GM21786 (cell line): ENCODE measurements around the gene MAMSTR.

Source experiments
- ATAC-seq: cut with Tn5 transposase; IDR thresholded peaks from one replicate; pipeline ENCODE4 v1.9.1; 2021; ENCODE audit not compliant: unreplicated experiment

The MAMSTR gene

GRCh38 chr19:48746738-48747575, 27.4 kb upstream of the MAMSTR start, which contains the start of gene IZUMO1:
IZUMO1 (minus strand) TSS chr19:48746909; CDS start chr19:48745859, 1,050 bp downstream.
- no peak for ATAC-seq

- no peak for ATAC-seq
These were observed 26.6 kb upstream of the MAMSTR start for GRCh38 chr19:48746110-48746509.

GRCh38 chr19:48745208-48745995, 25.9 kb upstream of the MAMSTR start:
- peak; percentile 43 for ATAC-seq

GRCh38 chr19:48742096-48742495, 22.6 kb upstream of the MAMSTR start:
- no peak for ATAC-seq

DNA sequence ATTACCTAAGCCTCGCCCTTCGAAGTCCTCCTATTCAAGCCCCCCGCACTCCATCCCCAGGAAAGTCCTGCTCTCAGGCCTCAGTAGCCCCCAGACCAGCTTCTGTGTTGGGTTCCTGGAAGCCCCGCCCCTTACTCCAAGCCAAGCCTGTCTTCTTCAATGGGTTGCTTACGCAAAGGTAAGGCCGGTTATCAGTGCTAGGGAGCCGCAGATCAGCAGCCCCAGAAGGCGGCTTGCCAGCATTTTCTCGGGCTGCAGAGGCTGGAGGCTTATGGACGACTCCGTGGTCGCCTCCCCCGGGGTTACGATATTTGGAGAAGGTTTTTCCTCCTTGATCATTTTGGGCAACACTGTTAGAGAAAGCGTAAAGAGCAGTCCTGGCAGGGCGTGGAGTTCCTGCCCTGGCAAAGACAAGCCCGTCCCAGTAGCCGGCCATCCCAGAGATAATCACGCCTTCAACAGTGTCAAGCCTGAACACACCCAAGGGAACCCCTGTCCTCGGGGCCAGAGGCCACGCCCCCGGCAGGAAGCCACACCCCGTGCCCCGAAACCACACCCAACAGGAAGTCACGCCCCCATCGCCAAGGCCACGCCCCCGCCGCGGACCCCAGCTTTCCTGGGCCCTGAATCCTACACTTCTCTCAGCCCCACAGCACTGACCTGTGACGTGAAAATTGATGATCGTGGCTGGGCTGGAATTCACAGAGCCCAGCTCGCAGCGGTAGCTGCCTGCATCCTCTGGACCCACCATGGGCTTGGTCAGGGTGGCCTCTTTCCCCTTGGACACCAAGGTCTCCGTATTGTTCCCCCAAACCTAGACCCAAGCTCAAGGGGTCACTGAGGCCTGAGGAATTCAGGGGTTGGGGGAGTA, 21.8 kb upstream of the MAMSTR start:
- ATAC-seq: no peak

DNA sequence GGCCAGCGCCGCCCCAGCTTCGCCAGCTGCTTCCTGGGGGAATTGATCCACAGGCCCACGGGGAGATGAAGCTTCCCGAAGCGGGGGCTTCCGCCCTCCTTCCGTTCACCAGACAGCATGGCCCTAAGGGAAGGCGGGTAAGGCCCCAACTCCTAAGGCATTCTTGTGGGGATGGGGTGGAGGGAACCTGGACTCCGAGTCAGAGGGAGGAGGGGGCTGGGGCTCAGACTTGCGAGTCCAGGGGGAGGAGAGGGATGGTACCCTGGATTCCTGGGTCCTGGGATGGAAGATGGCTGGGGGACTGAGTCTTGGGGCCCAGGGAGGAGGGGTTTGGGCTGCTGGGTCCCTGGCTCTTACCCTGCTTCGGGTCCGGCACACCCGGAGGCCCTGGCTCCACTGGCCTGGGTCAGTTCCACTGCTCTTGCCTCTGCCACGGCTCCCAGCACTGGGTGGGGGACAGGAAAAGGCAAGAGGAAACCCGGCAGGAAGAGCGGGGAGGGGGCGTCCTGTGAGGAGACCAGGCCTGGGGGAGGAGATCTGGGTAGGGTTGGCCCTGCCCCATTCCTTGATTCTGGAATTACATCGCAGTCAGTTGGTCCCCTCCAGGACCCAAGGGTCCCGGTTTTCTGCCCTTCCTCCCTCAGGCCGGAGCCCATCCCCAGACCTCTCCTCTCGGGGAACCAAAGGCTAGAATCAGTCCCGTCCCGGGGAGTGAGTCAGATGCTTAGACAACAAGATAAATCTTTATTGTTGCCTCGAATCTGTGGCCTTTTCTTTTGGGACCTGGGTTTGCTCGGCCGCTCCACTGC, 20.8 kb upstream of the MAMSTR start, which contains the start of gene RASIP1:
Gene RASIP1, minus strand, starts transcription at position 447 of the 809 bp plus-strand sequence. Its CDS starts 328 bp downstream, at position 119.
- ATAC-seq: no peak

GRCh38 chr19:48739404-48740163, 20.1 kb upstream of the MAMSTR start:
- ATAC-seq: no peak

GRCh38 chr19:48738557-48739403, 19.3 kb upstream of the MAMSTR start:
- ATAC-seq: peak; percentile 61

GRCh38 chr19:48737360-48737998, 18.0 kb upstream of the MAMSTR start:
- ATAC-seq: no peak

- no peak for ATAC-seq
These were observed 15.6 kb upstream of the MAMSTR start for GRCh38 chr19:48735031-48735615.

DNA sequence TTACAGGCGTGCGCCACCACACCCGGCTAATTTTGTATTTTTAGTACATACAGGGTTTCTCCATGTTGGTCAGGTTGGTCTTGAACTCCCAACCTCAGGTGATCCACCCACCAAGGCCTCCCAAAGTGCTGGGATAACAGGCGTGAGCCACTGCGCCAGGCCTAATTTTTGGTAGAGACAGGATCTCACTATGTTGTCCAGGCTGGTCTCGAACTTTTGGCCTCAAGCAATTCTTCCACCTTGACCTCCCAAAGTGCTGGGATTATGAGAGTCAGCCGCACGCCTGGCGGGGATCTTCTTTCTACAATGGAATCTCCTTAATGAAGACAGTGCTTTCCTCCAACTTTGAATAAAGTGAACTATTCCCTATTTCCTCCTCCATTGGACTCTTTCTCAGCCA, 15.1 kb upstream of the MAMSTR start:
- ATAC-seq: no peak

DNA sequence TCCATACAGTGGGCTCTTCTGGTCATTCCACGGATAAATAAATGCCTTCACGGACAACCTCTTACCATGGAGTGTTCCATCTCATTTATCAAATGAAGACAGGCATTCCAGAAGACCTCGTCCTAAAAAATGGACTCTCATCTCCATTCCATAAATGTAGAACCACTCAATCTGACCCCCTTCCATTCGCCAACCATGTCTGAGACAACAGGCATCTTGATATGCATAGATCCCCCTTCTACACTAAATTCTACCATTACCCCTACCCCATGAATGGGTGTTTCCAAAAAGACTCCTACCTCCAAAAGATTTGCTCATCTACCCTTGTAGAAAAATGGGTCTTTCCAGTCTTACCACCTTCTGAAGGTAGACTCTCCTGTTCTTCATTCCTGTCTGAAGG, 11.9 kb upstream of the MAMSTR start:
- ATAC-seq: no peak

DNA sequence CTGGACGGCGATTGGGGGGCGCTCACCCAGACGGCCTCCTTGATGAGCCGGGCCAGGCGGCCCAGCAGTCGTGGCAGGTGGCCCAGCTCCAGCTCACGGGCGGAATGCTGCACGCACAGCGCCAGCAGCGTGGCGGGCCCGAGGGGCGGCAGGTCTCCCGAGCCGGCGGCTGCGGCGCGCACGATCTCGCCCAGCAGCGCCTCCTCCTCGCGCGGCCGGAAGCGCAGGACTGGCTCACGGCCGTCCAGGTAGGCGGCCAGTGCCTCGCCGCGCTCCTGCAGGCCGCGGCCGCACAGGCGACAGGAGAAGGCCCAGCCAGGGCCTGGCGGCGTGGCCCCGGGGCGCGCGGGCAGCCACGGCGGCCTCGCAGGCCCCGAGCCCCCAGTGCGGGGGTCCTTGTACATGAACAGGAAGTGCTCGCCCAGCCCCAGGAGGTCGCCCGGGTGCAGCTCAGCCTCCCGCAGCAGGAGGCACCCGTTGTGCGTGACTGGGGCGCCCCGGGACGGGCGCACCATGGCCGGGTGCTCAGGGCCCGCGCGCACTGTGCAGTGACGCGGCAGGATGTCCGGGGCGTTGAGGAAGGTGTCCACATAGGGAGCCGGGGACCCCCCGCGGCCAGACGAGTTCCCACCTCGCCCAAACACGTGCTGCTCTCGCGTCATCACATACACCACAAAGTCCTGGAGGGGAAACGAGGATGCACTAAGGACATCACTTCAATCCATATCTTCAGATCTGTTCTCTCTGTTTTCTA, 9.6 kb upstream of the MAMSTR start:
- no peak for ATAC-seq

DNA sequence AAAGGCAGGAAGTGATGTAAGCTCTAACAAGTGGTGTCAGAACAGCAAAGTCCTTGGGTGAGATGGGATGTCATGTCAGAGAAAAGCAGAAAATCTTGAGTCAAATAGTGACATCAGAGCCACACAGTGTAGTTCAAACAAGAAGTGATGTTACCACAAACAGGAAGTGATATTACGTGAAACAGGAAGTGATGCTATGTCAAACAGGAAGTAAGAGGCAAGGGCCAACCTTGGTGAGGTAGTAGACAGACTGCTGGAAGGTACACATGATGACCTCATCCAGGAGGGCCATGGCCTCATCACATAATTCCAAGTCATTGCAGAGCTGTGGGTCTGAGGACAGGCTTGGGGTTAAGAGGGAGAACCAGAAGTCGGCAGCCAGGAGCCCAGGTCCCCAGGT, 7.0 kb upstream of the MAMSTR start:
- ATAC-seq: no peak

- no peak for ATAC-seq
These were observed 5.5 kb upstream of the MAMSTR start for GRCh38 chr19:48724796-48725753.

- no peak for ATAC-seq
These were observed 2.7 kb upstream of the MAMSTR start for GRCh38 chr19:48722196-48722708.
